Measurements from ENCODE around the gene PXYLP1. TPM values are rescaled to one million over a fixed set of nuclear protein-coding genes. Genes with fewer than 3 reads are reported as not detected.

Gene PXYLP1
- 6.2 and 16.6 TPM in 2 replicates for total RNA-seq (2014; rRNA removed)
- percentile 43 among the genes with signal in this experiment for Bru-seq, nascent RNA
- percentile 38 among the genes with signal in this experiment for BruChase-seq, experiment 1, labeled RNA remaining after a 6-hour chase
- percentile 44 among the genes with signal in this experiment for BruChase-seq, experiment 2, labeled RNA remaining after a 2-hour chase
- long read RNA-seq, transcript PXYLP1-201 (6 exons, 3,281 nt) = major isoform, 6 of 15 reads
- long read RNA-seq, partial matches to known transcripts = 1 of 15 reads
- long read RNA-seq, other reads (novel, unspliced or antisense) = 7 of 15 reads

GRCh38 chr3:141231101-141231951 is at the start of gene PXYLP1:
TSS of gene PXYLP1 (plus strand) at chr3:141231825. CDS start at chr3:141260176, 28,351 bp downstream.
- Histone ChIP-seq H4K20me1 (ENCODE audit: low read length) (no peaks in the 10 kb centered on the region), H3K4me1 (ENCODE audit: insufficient read depth, low read length) (peaks cover 11% of the 10 kb centered on the region; the same call in 1 of the 2 replicates), H3K27me3 (ENCODE audit: low read length) (no peaks in the 10 kb centered on the region), H3K4me2 (ENCODE audit: low read length) (peak within 1 kb of the TSS; percentile 84), H3K79me2 (ENCODE audit: low read length) (no peaks in the 10 kb centered on the region), H3F3A (ENCODE audit: low read length, unreplicated experiment) (no peaks in the 10 kb centered on the region), H3K4me3 (ENCODE audit: low read length) (peak within 1 kb of the TSS; percentile 64), H3K9ac (ENCODE audit: low read length) (peak within 1 kb of the TSS; percentile 75), H3K36me3 (ENCODE audit: low read depth, low read length) (no peaks in the 10 kb centered on the region), H3K27ac (ENCODE audit: low read length) (no peak within 1 kb of the TSS), H3K9me3 (ENCODE audit: low read length) (no peaks in the 10 kb centered on the region), H2AFZ (ENCODE audit: low read length) (peak within 1 kb of the TSS; percentile 87), H3K9me2 (replicated peaks; ENCODE audit: low read length) (no peaks in the 10 kb centered on the region)
- BruUV-seq (replicated peaks) = no TSS peak
- TF ChIP-seq EZH2 (IDR thresholded peaks at IDR 0.05; ENCODE audit: low read length, unreplicated experiment) = no peak
- TF ChIP-seq CTCF (conservative IDR thresholded peaks at IDR 0.05; ENCODE audit: low read depth, low read length) = peak; percentile 38; the same call in 1 of the 2 replicates
- ChIA-PET POLR2A (ENCODE audit: unreplicated experiment) (interaction anchor here (0.6 to 0.8 kb wide), 3 partner anchors 71 to 149 kb away, joined by 3 to 4 read pairs (median 3); no protein-coding TSS in a partner anchor), CTCF (interaction anchor here (0.5 to 1.3 kb wide), 13 partner anchors 13 to 510 kb away, joined by 3 to 17 read pairs (median 3); no protein-coding TSS in a partner anchor)
- ATAC-seq (peak; percentile 92), DNase-seq (peak; percentile 84)
- intact Hi-C loops (cut with micrococcal nuclease) = loop anchor here (1.0 to 2.0 kb wide), 2 partner anchors 45 to 71 kb away; no protein-coding TSS in a partner anchor

- ATAC-seq (peak; percentile 20; the same call in 1 of the 2 replicates), DNase-seq (no peak)
- H3K9me3 ChIP-seq (ENCODE audit: low read length) = no peaks in the 10 kb centered on the region
- H3K79me2 ChIP-seq (ENCODE audit: low read length) = no peaks in the 10 kb centered on the region
- H4K20me1 ChIP-seq (ENCODE audit: low read length) = no peaks in the 10 kb centered on the region
- ChIA-PET POLR2A (ENCODE audit: unreplicated experiment) (interaction anchor here (0.7 kb wide), 1 partner anchor 453 kb away, joined by 4 read pairs; no protein-coding TSS in a partner anchor), CTCF (no interaction called here)
- H3K9ac ChIP-seq (ENCODE audit: low read length) = no peak overlapping the region
- no peak overlapping the region for H3K4me2 ChIP-seq (ENCODE audit: low read length)
- no TSS peak for BruUV-seq (replicated peaks)
- H3K4me3 ChIP-seq (ENCODE audit: low read length) = no peak overlapping the region
- no peaks in the 10 kb centered on the region for H3K4me1 ChIP-seq (ENCODE audit: insufficient read depth, low read length)
- no peak overlapping the region for H3K27ac ChIP-seq (ENCODE audit: low read length)
- intact Hi-C loops (cut with micrococcal nuclease) = no loop called here
- peaks cover 20% of the 10 kb centered on the region for H3K27me3 ChIP-seq (ENCODE audit: low read length)
- no peaks in the 10 kb centered on the region for H3K9me2 ChIP-seq (replicated peaks; ENCODE audit: low read length)
- TF ChIP-seq EZH2phosphoT487 (IDR thresholded peaks at IDR 0.05; ENCODE audit: borderline replicate concordance, low read length) (no peak), EZH2 (IDR thresholded peaks at IDR 0.05; ENCODE audit: low read length, unreplicated experiment) (no peak), CTCF (conservative IDR thresholded peaks at IDR 0.05; ENCODE audit: low read depth, low read length) (no peak)
- H3K36me3 ChIP-seq (ENCODE audit: low read depth, low read length) = no peaks in the 10 kb centered on the region
- H2AFZ ChIP-seq (ENCODE audit: low read length) = no peak overlapping the region
- H3F3A ChIP-seq (ENCODE audit: low read length, unreplicated experiment) = no peaks in the 10 kb centered on the region
Measured at GRCh38 chr3:141183606-141184005, 48.0 kb upstream of the PXYLP1 start.
